Tibial nerve (tissue), 4 donors: Measurements from ENCODE around the gene NRG2. TPM values are rescaled to one million over a fixed set of nuclear protein-coding genes. Genes with fewer than 3 reads are reported as not detected.

Experiments used
- DNase-seq, 2 donors: peaks; one replicate each; pipeline ENCODE4 v3.0.0-alpha.2; 2019; ENCODE audit warnings: low spot score in 2 of 2
- H3K27ac ChIP-seq, 4 donors: fragments of 200-600 bp; sonication (generic) in 3 of 4; one replicate each; pipeline ENCODE4 v1.5.1; 2017 to 2019; ENCODE audit warnings: mild to moderate bottlenecking in 1 of 4
- H3K27me3 ChIP-seq, 2 donors: fragments of 200-600 bp; sonication (generic) in 1 of 2; one replicate each; pipeline versions ENCODE4 v1.5.1 to v1.6.0; 2017 to 2019
- H3K36me3 ChIP-seq, 3 donors: fragments of 200-600 bp; sonication (generic); one replicate each; pipeline ENCODE4 v1.5.1; 2018 to 2019
- H3K4me1 ChIP-seq, 4 donors: fragments of 200-600 bp; sonication (generic) in 3 of 4; one replicate each; pipeline ENCODE4 v1.5.1; 2017 to 2019
- H3K4me3 ChIP-seq, 4 donors: fragments of 200-600 bp; sonication (generic) in 3 of 4; one replicate each; pipeline ENCODE4 v1.5.1; 2017 to 2019; ENCODE audit warnings: mild to moderate bottlenecking in 1 of 4, moderate library complexity in 1 of 4
- H3K9me3 ChIP-seq, 4 donors: fragments of 200-600 bp; sonication (generic) in 3 of 4; one replicate each; pipeline ENCODE4 v1.5.1; 2017 to 2019
- CTCF ChIP-seq, 5 experiments: fragments of 200-600 bp in 3 of 5; fragments of 450-650 bp in 2 of 5; sonication (generic) in 3 of 5; IDR thresholded peaks; one replicate each; pipeline ENCODE4 v1.5.1; 2016 to 2019; ENCODE audit warnings: antibody characterized with exemption in 5 of 5, mild to moderate bottlenecking in 3 of 5, moderate library complexity in 2 of 5
- EP300 ChIP-seq, 2 donors: sonication (generic); formaldehyde crosslinking; IDR thresholded peaks; one replicate each; pipeline ENCODE4 v1.6.1; 2017; ENCODE audit warnings: antibody characterized with exemption in 2 of 2, mild to moderate bottlenecking in 1 of 2
- POLR2A ChIP-seq, 2 donors: fragments of 450-650 bp; IDR thresholded peaks; one replicate each; pipeline ENCODE4 v1.6.1; 2017; ENCODE audit warnings: antibody characterized with exemption in 2 of 2, mild to moderate bottlenecking in 2 of 2, moderate library complexity in 2 of 2
- WGBS, 2 donors: methylation state at CpG; one replicate each; pipeline ENCODE4 v1.1.5; 2018; 5-methylcytosine and 5-hydroxymethylcytosine counted together
- total RNA-seq, 4 donors: library from RNA; depleted of rRNA; stranded (reverse); fragments of >200 nt; gene quantifications; one replicate each; pipeline ENCODE4 v1.1.0, GENCODE V29; 2016

NRG2 gene
- total RNA-seq, 4 donors from 2014 or later = 2.0 to 5.1 (median 3.4) TPM

- WGBS, 2 donors = 81 to 86% methylated on average over 10 of the region's 10 CpGs
- H3K9me3 ChIP-seq = no peaks in the 10 kb centered on the region
- DNase-seq = no peak
- TF ChIP-seq EP300 (IDR thresholded peaks at IDR 0.05) = no peak
- no peak for TF ChIP-seq CTCF (IDR thresholded peaks at IDR 0.05)
- TF ChIP-seq POLR2A (IDR thresholded peaks at IDR 0.05) = no peak
- no peaks in the 10 kb centered on the region for H3K36me3 ChIP-seq
- H3K4me3 ChIP-seq = no peak overlapping the region
- H3K27me3 ChIP-seq = peaks cover 0 to 1% of the 10 kb centered on the region in 2 donors
- no peaks in the 10 kb centered on the region for H3K4me1 ChIP-seq
- H3K27ac ChIP-seq = no peak overlapping the region
Measured at GRCh38 chr5:140000332-140000731, 42.8 kb downstream of the NRG2 start.

GRCh38 chr5:139998837-139999236, 44.3 kb downstream of the NRG2 start:
- 62 to 74% methylated on average over 3 of the region's 3 CpGs for WGBS, 2 donors
- H3K4me3 ChIP-seq = no peak overlapping the region
- no peaks in the 10 kb centered on the region for H3K9me3 ChIP-seq
- TF ChIP-seq EP300 (IDR thresholded peaks at IDR 0.05) (no peak), CTCF (IDR thresholded peaks at IDR 0.05) (no peak), POLR2A (IDR thresholded peaks at IDR 0.05) (no peak)
- H3K36me3 ChIP-seq = no peaks in the 10 kb centered on the region
- no peak overlapping the region for H3K27ac ChIP-seq
- no peaks in the 10 kb centered on the region for H3K4me1 ChIP-seq
- no peak for DNase-seq
- no peaks in the 10 kb centered on the region for H3K27me3 ChIP-seq

- Histone ChIP-seq H3K27ac (no peak overlapping the region), H3K4me3 (no peak overlapping the region), H3K4me1 (no peaks in the 10 kb centered on the region), H3K27me3 (no peaks in the 10 kb centered on the region), H3K9me3 (no peaks in the 10 kb centered on the region), H3K36me3 (no peaks in the 10 kb centered on the region)
- DNase-seq = no peak
- no peak for TF ChIP-seq POLR2A (IDR thresholded peaks at IDR 0.05)
- TF ChIP-seq CTCF (IDR thresholded peaks at IDR 0.05) = no peak
- TF ChIP-seq EP300 (IDR thresholded peaks at IDR 0.05) = no peak
- 92 to 100% methylated on average over 1 of the region's 1 CpG for WGBS, 2 donors
Measured at GRCh38 chr5:139997276-139997675, 45.8 kb downstream of the NRG2 start.

GRCh38 chr5:139995929-139996328, 47.2 kb downstream of the NRG2 start:
- Histone ChIP-seq H3K36me3 (no peaks in the 10 kb centered on the region), H3K9me3 (no peaks in the 10 kb centered on the region), H3K4me1 (no peaks in the 10 kb centered on the region), H3K4me3 (no peak overlapping the region), H3K27me3 (no peaks in the 10 kb centered on the region), H3K27ac (no peak overlapping the region)
- DNase-seq = no peak
- TF ChIP-seq EP300 (IDR thresholded peaks at IDR 0.05) = no peak
- TF ChIP-seq POLR2A (IDR thresholded peaks at IDR 0.05) = no peak
- no peak for TF ChIP-seq CTCF (IDR thresholded peaks at IDR 0.05)
- 90 to 92% methylated on average over 1 of the region's 1 CpG for WGBS, 2 donors

GRCh38 chr5:139994234-139994633, 48.9 kb downstream of the NRG2 start:
- WGBS, 2 donors = 84 to 88% methylated on average over 1 of the region's 1 CpG

More at GRCh38 chr5:139994234-139994633, 48.9 kb downstream of the NRG2 start:
- H3K36me3 ChIP-seq = no peaks in the 10 kb centered on the region
- H3K27ac ChIP-seq = no peak overlapping the region
- H3K9me3 ChIP-seq = no peaks in the 10 kb centered on the region
- no peaks in the 10 kb centered on the region for H3K4me1 ChIP-seq
- no peak overlapping the region for H3K4me3 ChIP-seq
- no peak for DNase-seq
- H3K27me3 ChIP-seq = no peaks in the 10 kb centered on the region
- TF ChIP-seq CTCF (IDR thresholded peaks at IDR 0.05) (no peak), POLR2A (IDR thresholded peaks at IDR 0.05) (no peak), EP300 (IDR thresholded peaks at IDR 0.05) (no peak)
